Measurements from ENCODE around the gene UPF2.

DNA sequence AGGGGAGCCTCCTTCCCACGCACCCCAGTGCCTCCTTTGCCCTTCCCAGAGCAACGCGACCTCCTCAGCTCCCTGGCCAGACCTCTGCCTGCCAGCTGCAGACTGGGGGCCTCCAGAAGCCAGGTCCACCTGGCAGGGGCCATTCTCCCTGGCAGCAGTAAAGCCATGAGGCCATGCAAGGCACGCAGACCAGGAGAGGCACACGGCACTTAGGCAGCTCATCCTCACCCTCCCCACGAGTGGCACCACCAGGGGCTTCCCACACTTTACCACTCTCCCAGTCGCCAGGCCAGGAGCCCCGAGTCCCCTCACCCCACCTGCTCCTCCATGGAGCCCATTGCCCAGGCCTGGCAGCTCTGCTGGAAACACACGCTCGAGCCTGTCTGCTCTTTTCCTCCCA lies 134.1 kb downstream of the UPF2 start:
- no peak for TF ChIP-seq POLR2A (IDR thresholded peaks at IDR 0.05)
- TF ChIP-seq, protein P1, sequence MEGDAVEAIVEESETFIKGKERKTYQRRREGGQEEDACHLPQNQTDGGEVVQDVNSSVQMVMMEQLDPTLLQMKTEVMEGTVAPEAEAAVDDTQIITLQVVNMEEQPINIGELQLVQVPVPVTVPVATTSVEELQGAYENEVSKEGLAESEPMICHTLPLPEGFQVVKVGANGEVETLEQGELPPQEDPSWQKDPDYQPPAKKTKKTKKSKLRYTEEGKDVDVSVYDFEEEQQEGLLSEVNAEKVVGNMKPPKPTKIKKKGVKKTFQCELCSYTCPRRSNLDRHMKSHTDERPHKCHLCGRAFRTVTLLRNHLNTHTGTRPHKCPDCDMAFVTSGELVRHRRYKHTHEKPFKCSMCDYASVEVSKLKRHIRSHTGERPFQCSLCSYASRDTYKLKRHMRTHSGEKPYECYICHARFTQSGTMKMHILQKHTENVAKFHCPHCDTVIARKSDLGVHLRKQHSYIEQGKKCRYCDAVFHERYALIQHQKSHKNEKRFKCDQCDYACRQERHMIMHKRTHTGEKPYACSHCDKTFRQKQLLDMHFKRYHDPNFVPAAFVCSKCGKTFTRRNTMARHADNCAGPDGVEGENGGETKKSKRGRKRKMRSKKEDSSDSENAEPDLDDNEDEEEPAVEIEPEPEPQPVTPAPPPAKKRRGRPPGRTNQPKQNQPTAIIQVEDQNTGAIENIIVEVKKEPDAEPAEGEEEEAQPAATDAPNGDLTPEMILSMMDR (IDR thresholded peaks at IDR 0.05), result no peak
